ENCODE results near the gene NRF1.

Gene NRF1

DNA sequence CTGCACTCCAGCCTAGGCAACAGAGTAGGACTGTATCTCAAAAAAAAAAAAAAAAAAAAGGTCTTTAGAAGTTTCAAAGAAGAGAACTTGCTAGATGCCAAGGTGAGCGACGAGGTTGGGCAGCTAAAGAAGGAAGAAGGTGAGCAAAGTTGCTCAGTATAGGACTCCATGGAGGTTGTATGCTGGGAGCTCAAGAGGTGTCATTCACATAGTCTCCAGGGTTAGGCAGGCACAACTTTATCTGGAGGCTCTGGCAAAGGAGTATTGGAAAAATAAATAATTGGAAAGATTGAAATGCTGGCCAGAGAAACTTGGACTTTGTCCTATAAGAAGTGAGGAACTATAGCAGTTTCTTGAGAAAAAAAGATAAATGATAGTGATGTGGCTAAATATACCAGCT lies 74.5 kb downstream of the NRF1 start:
- no peak for DNase-seq

DNA sequence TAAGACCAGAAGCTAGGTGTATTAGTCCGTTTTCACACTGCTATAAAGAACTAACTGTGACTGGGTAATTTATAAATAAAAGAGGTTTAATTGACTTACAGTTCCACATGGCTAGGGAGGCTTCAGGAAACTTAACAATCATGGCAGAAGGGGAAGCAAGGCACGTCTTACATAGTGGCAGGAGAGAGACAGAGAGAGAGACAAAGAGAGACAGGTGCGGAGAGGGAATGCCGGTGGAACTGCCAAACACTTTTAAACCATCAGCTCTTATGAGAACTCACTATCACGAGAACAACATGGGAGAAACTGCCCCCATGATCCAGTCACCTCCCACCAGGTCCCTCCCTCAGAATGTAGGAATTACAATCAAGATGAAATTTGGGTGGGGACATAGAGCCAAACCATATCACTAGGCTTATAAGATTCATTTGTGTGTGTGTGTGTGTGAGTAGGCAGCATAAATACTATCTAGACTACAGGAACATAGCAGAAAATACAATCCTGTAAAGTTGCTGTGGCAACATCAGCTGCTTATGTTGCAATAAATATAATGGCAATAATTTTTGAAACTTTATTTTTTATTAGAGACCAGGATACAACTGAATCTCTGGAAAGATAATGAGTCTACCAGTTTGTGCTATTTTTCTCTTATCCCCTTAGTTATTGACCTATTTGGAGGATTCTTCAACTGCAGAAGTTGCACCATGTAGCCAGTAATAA lies 77.1 kb downstream of the NRF1 start:
- DNase-seq, result no peak

DNA sequence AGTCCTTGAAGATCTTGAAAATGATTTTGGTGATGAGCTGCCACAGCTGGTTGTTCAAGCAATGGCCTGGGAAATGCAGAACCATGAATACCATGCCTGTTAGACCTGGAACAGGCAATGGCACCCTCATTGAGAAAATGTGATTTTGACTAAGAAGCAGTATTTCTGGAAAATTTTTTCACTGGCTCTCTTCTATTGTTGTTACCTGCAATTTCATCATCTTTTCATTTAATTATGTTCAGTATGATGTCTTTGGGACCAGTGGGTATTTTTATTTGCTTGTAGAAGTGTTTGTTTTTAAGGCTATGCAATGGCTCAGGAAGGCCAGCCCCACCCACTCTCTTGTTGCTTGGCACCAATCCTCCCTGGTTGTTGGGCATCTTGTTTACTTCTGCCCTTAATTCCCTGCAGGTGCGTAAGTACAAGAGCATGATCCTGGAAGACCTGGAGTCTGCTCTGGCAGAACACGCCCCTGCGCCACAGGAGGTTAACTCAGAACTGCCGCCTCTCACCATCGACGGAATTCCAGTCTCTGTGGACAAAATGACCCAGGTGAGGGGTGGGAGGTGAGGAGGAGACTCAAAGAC lies 78.6 kb downstream of the NRF1 start:
- DNase-seq, result peak; percentile 21

DNA sequence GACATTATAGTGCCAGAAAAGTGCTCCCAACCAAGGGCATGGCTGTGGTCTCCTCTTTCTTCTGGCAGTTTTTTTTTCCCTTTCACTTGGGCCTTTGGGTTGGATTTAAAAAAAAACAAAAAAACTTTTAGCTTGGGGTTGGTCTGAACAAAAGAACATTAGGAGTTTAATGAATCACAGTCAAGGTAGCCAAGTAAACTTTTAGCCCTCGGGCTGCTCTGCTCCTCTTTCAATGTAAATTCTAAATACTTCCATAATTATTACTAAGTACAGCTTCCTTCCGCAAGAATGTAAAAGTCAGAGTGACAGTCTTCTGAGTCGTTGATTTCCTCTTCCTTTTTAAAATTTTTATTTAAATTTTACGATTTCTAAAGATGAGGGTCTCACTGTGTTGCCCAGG lies 79.2 kb downstream of the NRF1 start:
- no peak for DNase-seq

DNA sequence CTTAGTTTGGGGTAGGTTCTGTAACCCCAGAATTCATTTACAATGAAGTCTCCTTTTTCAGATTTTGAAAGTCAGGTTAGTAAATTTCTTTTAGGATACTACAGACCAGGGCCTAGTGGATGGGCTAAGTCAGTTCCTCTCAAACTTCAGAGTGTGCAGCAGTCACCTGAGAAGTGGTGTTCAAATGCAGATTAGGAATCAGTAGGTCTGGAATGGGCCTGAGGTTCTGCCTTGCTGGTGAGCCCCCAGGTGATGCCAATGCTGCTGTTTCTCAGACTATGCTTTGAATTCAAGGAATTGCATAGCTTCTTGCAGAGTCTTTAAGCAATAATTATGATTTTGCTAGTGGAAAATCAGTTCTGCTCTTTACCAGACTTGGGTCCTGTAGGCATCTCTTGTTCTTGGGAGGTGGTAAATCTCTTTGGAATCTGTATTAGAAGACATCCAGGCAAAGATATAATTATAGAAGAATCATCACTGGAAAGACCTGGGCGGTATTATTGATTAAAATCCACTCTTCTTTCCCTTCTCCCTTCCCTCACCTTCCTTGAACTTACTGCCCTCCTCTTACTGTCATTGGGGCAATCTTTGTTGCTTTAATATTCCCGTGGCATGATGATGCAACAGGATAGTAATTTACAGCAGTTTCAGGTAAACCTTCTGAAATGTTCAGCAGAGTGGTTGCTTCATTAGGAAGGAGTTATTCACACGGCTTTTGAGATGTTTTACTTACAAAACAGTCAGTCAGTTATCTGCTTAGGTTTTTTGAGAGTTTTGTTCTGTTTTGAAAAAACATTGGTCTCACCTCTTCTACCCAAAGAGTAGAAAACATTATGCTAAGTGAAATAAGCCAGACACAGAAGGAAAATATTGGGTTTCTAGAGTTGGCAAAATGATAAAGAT lies 87.2 kb downstream of the NRF1 start:
- no peak for DNase-seq

DNA sequence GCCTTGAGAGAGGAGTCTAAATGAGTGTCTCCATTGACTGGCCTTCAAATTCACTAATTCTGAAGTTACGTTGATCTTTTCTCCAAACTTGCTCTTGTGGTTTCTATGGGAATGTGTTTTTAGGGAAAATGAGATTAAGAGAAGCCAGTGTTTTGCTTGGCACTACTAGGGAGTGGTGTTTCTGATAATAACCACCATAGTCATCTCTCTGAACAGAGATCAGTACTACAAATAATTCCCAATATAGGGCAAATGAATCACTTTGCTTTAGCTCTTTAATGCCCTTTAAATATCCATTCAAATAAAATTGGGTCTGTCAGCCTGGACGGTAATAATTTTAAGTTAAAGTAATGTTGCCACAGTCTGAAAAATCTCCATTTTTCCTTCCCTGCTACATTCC lies 90.8 kb downstream of the NRF1 start:
- DNase-seq, result no peak

DNA sequence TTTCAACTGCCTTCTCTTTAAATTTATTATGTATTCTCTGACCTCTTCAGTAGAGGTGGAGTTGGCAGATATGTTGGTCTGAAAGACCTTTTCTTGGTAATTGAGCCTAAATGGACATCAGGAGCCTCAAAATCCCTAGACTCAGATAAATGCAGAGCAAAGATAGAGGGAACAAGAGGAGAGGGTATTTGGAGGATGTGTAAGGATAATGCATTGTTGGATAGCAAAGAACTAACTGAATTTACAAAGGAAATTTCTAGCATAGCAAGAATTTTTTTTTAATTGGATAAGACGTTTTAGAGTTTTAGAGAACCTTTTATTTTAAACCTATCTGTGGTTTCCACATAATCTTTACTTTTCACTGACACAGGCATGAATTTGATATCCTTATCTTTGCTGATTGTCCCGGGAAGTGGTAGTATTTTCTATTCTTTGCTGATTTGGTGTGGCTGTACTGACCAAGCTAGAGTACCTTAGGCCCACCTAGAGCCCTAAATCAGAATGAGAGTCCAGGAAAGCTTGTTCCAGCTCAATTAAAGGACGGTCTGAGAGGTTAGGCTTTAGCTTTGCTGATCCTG lies 91.3 kb downstream of the NRF1 start:
- no peak for DNase-seq

DNA sequence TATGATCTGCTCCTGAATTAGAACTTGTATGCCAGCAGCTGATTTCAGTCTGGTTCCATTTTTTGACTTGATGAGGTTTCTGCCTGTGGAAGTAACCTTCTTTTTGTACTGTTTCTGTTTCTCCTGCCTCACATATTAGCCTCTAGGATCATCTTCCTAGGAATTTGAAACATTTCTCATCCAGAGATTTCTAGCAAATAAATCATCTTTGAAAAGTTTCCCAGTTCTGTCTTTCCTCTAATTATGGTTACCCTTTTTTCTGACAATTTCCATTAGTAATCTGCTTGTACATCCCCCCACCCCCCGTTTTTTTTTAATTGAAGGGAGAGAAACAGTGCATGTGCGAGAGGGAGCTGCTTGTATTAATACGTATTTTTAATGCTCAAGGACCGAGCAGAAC lies 92.2 kb downstream of the NRF1 start:
- no peak for DNase-seq

DNA sequence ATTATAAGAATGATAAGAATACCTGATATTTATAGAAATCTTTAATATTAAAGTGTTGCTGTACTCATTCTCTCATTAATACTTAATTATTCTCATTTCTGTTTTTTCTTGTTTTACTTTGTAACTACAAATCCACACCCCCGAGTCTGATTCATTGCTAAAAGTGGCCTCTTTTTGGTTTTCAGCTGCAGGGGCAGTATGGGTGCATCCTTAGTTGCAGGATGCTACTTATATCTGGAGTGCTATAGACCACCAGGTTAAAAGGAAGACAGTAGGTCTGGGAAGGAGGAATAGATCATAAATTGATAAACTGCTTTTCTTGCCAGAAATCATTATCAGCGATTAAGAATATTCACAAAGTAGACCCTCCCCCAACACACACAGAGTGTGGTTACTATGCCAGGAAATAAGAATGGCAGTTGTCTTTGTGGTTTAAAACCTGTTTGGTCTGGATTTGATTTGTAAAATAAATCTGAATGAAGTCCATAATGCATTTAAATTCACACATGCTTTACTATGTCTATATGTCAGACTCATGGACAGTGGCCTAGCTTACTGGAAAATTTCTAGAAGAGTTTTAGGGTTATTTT lies 96.5 kb downstream of the NRF1 start:
- peak; percentile 6 for DNase-seq

DNA sequence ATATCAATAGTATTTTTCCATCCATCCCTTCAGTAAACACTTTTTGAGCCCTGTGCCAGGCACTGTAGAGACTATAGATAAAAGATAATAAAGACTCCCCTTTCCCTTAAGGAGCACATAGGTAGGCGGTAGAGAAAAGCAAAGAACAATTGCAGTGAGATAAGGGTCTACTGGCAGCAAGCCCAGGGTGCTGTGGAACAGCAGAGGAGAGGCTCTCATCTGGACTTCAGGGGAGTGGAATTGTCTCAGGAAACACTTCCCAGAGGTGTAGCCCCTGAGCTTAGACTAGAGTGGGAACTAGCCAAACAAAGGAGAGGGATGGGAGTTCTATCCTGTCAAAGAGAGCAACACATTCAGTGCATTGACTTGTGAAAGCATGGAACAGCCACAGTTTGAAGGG lies 102.0 kb downstream of the NRF1 start:
- peak; percentile 48 for DNase-seq

DNA sequence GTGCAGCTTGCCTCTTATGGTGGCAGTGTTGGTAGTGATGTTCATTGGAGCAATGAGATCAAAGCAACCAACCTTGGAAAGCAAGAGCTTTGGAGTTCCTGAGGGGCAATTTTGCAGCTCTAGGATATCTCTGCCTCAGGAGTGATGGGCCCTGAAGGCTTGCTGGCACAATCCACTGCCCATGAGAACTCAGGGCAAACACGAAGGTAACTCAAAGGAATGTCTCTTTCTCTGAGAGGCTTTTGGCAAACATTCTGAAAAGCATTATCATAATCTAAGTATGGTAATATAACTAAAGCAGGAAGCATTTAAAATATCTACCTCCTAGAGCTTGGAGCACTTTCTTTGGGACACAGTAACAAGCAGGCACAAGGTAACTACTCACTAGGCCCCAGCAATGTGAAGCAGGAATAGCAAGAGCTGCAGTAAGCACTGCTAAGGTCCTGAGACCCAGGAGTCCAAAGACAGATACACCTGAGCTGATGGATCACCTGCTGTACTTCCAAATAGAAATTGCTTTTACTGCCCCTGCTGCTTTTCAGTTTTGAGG lies 103.1 kb downstream of the NRF1 start:
- no peak for DNase-seq

DNA sequence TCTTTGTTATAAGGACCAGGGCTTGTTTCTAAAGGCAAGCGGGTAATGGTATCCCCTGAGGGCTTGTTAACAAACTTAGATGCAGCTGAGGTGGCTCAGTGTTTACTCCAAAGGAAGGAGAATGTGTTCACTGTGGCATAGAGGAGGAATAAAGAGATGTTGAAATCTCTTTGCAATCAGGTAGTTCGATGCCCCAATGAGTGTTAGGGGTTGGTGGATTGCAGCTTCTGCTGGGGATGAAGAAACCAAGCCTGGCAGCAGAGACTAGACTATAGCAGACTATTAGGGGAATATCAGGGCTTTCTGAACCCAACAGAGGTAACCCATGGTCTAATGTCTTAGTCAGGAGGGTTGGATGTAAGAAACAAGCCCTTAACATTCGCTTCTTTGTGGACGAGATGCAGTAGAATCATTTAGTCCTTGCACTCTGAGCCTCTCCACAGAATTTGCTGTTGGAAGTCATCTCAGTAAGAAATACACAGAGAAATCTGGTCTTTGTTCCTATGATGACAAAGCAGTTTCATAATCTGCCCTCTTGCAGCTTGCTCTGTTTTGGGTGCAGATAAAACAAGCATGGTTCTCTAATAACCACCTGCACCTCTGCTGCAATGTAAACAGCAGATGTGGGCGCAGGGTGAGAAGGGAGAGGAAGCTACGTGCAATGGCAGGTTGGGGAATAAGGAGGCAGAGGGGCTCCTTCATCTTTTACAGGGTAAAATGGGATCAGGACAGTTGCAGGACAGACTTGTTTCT lies 108.6 kb downstream of the NRF1 start:
- no peak for DNase-seq

DNA sequence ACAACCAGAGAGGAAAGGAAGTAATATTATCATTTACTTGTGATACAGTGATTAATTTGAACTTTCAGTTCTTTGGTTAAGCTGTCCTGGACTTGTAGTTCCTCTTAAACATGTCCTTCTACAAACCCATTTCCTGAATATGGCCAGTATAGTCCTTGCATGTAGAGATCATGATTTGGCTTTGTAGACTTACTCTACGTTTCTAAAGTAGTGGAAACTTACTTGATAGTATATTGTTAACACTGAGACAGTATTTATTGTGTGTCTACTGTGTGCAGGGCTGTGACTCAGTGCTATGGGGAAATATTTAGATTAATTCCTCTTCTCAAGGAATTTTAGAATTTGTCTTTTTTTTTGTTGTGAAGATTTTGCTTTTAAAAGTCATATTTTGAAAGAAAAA lies 109.5 kb downstream of the NRF1 start:
- no peak for DNase-seq

DNA sequence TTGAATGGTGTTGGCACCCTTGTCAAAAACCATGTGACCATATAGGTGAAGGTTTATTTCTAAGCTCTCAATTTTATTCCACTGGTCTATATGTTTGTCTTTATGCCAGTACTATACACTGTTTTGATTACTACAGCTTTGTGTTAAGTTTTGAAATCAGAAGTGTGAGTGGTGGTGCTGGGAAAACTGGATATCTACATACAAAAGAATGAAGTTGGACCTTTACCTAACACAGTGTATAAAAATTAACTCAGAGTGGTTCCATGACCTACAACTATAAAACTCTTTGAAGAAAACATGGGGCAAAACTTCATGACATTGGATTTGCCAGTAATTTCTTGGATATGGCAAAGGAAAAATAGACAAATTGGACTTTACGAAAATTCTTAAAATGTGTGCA lies 112.2 kb downstream of the NRF1 start:
- no peak for DNase-seq

DNA sequence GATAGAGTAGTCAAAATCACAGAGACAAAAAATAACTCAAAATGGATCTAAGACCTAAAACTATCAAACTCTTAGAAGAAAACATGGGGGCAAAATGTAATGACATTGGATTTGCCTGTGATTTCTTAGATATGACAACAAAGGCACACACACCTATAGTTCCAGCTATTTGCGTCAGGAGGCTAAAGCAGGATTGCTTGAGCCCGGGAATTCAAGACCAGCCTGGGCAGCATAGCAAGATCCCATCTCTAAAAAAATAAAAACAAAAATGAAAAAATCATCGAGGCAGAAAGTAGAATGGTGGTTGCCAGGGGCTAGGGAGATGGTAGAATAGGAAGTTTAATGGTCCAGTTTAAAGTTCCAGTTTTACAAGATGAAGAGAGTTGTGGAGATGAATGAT lies 113.3 kb downstream of the NRF1 start:
- no peak for DNase-seq

DNA sequence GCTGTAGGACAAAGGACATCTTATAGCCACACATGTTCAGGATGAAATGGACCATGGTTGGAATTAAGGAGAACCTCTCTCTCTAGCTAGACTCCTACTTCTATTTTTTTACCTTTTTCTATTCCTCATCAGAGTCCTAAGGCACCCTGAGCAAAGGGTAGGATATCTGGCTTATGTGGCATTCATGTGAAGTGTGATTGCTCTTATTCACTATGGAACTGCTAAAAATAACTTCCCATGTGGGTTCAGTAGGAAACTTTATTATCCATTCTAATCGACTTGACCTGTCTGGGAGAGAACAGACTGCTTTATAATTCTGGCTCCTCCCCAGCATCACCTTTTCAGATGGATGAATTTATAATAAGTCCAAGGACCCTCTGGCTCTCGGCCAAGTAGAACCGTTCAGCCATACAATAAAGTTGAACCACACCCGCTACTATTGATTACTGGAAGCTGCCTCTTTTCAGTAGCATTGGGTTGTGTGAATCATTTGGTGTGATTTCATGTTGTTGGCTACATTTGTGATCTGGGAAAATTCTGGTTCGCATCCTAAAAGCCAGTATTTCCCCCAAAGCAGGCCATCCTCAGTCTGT lies 117.5 kb downstream of the NRF1 start:
- DNase-seq, result peak; percentile 41

DNA sequence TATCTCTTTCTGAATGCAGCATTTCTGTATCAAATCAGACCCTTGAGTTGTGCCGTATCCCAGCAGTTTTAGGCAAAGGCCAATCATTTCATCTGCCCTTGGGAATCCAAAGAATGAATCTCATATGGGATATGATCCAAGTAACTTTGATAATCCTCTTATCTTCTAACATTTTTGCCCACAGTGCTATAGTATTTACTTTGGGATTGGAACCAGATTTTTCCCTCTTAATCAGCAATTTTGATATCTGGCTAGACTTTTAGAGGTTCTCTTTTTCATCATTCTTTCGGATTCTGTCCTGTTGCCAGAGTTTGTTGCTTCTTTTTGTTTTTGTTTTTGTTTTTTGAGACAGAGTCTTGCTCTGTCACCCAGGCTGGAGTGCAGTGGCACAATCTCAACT lies 118.0 kb downstream of the NRF1 start:
- DNase-seq, result no peak

DNA sequence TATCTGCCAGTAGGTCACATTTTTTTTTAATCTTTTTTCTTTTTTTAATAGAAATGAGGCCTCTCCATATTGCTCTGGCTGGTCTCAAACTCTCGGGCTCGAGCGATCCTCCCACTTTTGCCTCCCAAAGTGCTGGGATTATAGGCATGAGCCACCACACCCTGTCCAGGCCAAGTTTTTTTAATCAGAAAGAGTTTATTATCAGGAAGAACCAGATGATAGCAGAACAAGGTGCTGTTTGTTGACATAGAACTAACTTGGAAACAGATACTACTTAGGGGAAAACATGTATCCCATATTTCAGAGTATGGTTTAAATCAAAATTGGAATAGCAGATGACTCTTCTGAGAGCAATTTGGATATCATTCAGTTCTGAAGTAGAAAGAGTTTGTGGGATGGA lies 118.6 kb downstream of the NRF1 start:
- DNase-seq, result no peak

DNA sequence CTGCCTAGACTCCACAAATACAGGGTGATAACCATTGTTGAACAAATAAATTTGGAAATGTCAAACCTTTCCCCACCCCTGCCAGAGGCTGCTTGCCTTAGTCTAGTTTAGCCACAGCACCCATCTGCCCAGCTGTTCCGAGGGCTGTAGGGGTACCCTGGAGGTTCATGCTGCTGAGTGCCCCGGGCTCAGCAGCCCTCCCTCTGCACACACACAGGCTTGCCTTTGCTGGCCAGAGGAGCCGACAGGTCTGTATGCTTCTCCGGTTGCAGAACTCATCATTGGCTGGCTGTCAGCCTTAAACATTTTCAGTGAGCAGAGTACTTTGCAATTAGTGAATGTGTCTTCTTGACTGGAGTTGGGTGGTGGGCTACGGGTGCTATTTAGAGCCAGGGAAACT lies 122.9 kb downstream of the NRF1 start:
- DNase-seq, result no peak

DNA sequence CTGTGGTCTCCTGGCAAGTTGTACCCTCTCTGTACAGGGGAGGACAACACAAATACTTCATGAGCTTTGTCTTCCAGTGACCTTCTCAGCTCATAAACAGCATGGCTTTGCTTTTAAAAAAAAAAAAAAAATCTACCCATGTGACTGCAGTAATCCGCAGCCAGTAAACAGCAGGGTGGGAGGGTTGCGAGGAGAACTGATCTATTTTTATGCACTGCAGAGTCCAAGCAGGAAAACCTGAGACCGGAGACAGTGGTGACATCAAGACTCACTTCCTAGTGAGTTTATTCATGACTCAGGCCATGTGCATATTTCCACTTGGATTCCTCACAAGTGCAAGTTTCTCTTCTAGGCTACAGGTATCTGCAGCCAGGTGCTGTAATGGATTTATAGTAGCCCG lies 127.9 kb downstream of the NRF1 start:
- DNase-seq, result no peak

DNA sequence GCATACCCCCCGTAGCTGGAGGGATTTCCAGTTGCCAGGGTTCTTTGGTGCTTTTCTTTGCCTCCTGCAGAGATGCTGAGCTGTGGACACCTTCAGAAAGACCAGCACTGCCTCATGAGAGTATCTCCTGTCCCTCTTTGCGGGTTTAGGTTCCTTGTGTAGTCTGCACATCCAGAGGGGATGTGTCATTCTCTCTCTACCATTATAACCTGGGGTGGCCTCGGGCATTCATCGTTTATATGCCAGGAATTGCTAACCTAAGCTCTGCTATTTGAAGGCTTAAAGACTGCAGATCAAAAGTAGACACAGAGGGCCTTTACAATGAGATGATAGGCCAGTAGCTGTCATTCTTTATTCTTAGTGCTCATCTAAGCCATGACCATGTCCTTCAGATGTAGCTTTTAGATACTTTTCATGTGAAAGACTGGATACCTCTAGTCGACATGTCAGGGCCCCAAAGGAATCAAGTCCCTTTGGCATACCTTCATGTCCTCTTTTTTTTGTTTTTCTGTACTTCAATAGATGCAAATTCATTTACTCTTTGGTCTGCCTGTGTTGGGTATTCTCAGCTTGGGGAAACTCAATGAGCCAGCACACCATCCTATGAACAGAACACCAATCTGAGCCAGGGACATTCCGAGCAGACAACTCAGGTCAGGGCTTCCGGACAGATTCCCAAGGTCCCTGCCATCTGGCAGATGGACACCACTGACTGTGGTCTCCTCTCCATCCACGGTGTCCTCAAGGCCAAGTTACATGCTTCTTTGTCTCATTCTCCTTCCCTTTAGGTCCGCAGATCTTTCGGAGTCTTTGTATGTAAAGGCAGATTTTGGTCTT lies 129.3 kb downstream of the NRF1 start:
- no peak for DNase-seq
